HepG2 (cell line): ENCODE data around the gene ELN. TPM values are rescaled to one million over a fixed set of nuclear protein-coding genes. Genes with fewer than 3 reads are reported as not detected.

Experiments
- AHR ChIP-seq: IDR thresholded peaks from 2 replicates; pipeline ENCODE4 v1.6.1; 2018; ENCODE audit warnings: missing genetic modification reagents, missing compliant biosample characterization
- HBP1 ChIP-seq: IDR thresholded peaks from 2 replicates; pipeline ENCODE4 v1.6.1; 2016; ENCODE audit warnings: low read depth, control low read depth
- IKZF5 ChIP-seq: IDR thresholded peaks from 2 replicates; pipeline ENCODE4 v1.6.1; 2018; ENCODE audit warnings: missing genetic modification reagents, mild to moderate bottlenecking, missing compliant biosample characterization
- JDP2 ChIP-seq: sonication (generic); formaldehyde crosslinking; IDR thresholded peaks from 2 replicates; pipeline ENCODE4 v1.8.1; 2022; ENCODE audit warnings: missing genetic modification reagents, borderline replicate concordance
- MAZ ChIP-seq, 2 experiments: sonication (generic) in 1 of 2; formaldehyde crosslinking in 1 of 2; IDR thresholded peaks; 2 replicates each; pipeline versions ENCODE4 v1.5.0 to v1.6.1; 2012 to 2020; ENCODE audit warnings: low read depth in 2 of 2, mild to moderate bottlenecking in 2 of 2, borderline replicate concordance in 1 of 2, improper control_type of control experiment in 1 of 2, low read length in 1 of 2, missing genetic modification reagents in 1 of 2, moderate library complexity in 1 of 2
- NFYB ChIP-seq: sonication (generic); formaldehyde crosslinking; IDR thresholded peaks from 2 replicates; pipeline ENCODE4 v1.4.0; 2020; ENCODE audit warnings: missing genetic modification reagents
- REPIN1 ChIP-seq: sonication (generic); formaldehyde crosslinking; IDR thresholded peaks from 2 replicates; pipeline ENCODE4 v1.8.0; 2022; ENCODE audit warnings: missing genetic modification reagents, low read depth, mild to moderate bottlenecking, borderline replicate concordance
- SALL1 ChIP-seq: sonication (generic); formaldehyde crosslinking; IDR thresholded peaks from 2 replicates; pipeline ENCODE4 v1.8.0; 2022; ENCODE audit warnings: mild to moderate bottlenecking, missing genetic modification reagents
- TRIM24 ChIP-seq: sonication (generic); formaldehyde crosslinking; IDR thresholded peaks from 2 replicates; pipeline ENCODE4 v1.8.0; 2022; ENCODE audit warnings: mild to moderate bottlenecking, missing genetic modification reagents
- ZNF205 ChIP-seq: IDR thresholded peaks from 2 replicates; pipeline ENCODE4 v1.6.1; 2018; ENCODE audit warnings: missing biosample characterization, missing genetic modification reagents
- ZNF546 ChIP-seq: sonication (generic); formaldehyde crosslinking; conservative IDR thresholded peaks from 2 replicates; pipeline ENCODE4 v1.8.1; 2023; ENCODE audit warnings: mild to moderate bottlenecking, missing genetic modification reagents
- ZNF556 ChIP-seq: sonication (generic); formaldehyde crosslinking; IDR thresholded peaks from 2 replicates; pipeline ENCODE4 v1.4.0; 2020; ENCODE audit warnings: mild to moderate bottlenecking, missing genetic modification reagents, borderline replicate concordance
- ZNF747 ChIP-seq: sonication (generic); formaldehyde crosslinking; IDR thresholded peaks from 2 replicates; pipeline ENCODE4 v1.8.1; 2023; ENCODE audit warnings: missing genetic modification reagents, mild to moderate bottlenecking, borderline replicate concordance
- ZSCAN31 ChIP-seq: sonication (generic); formaldehyde crosslinking; IDR thresholded peaks from 2 replicates; pipeline ENCODE4 v1.5.0; 2020; ENCODE audit warnings: low read depth, mild to moderate bottlenecking, missing genetic modification reagents
- polyA plus RNA-seq, 8 experiments: library from polyadenylated mRNA; depleted of rRNA in 3 of 8; stranded (reverse) in 7 of 8; unstranded in 1 of 8; fragments of >200 nt; fragmentation: Illumina TruSeq in 4 of 8; extraction: Trizol in 4 of 8; gene quantifications; 2 replicates each; pipeline versions ENCODE4 v1.2.1 to v1.2.3, GENCODE V29; 2011 to 2016; ENCODE audit warnings: low read depth in 4 of 8, missing spikeins in 1 of 8, mixed read lengths in 1 of 8; ENCODE audit not compliant: insufficient read depth in 1 of 8
- total RNA-seq, 5 experiments: library from RNA; depleted of rRNA; stranded (reverse); fragments of >200 nt; fragmentation: Illumina TruSeq; extraction: Trizol; gene quantifications; 2 replicates each; pipeline ENCODE4 v1.2.3, GENCODE V29; 2016; ENCODE audit warnings: low read depth in 1 of 5
- TF ChIP-seq, protein P1 (sequence below): sonication (generic); formaldehyde crosslinking; IDR thresholded peaks from 2 replicates; pipeline ENCODE4 v1.4.0; 2020; ENCODE audit warnings: mild to moderate bottlenecking, missing genetic modification reagents
- TF ChIP-seq, protein P2 (sequence below): sonication (generic); formaldehyde crosslinking; IDR thresholded peaks from 2 replicates; pipeline ENCODE4 v1.5.1; 2020; ENCODE audit warnings: mild to moderate bottlenecking, moderate library complexity, missing genetic modification reagents
- TF ChIP-seq, protein P3 (sequence below): sonication (generic); formaldehyde crosslinking; IDR thresholded peaks from 2 replicates; pipeline ENCODE4 v1.9.0; 2021; ENCODE audit warnings: missing genetic modification reagents, mild to moderate bottlenecking, borderline replicate concordance

Gene ELN
- total and polyA plus RNA-seq, 2 of the 13 experiments (the other 11 are each of a cell fraction or from before 2014, with no cell fraction given): 0.15 to 0.37 TPM

DNA sequence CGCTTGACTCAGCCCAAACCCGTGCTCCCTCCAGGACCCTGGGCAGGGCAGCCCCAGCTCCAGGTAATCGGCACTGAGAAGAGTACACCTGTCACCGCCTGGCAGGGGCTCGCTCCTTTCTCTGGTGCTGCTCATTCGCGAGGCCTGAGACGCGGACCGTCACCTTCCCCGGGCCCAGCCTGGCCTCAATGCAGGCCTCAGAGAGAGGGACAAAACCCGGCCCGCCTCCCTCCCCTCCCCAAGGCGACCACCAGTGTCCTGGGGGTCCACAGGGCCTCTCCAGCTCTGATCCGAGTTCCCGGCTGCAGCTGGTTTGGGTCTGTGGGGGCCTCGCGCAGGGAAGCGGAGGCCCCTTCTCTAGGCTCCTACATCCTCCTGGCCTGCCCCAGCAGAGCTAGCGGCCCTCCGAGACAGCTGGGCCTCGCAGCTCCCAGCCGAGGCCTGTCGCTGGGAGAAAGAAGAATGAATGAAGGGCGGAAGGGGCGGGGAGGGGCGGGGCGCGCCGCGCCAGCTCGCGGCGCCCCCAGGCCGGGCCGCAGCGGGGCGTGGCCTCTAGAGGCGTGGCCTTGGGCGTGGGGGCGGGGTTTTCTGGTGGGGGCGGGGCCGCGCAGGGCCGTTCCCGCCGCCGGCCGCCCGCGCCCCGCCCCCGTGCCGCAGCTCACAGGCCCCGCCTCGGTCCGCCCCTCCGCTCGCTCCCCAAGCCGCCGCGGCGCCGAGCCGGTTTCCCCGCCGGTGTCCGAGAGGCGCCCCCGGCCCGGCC, 55.3 kb downstream of the ELN start, which contains the start of gene LIMK1 (continued):
- TF ChIP-seq IKZF5 (CRISPR knock-in tag) (no peak), AHR (CRISPR knock-in tag) (no peak), ZNF556 (CRISPR knock-in tag) (no peak), JDP2 (no peak), SALL1 (CRISPR knock-in tag) (0 out of 2 replicates have a peak, but pooled peaks have one; percentile 14), MAZ (IDR thresholded peaks at IDR 0.05; ENCODE audit: borderline replicate concordance, low read depth, low read length) (no peak), MAZ (CRISPR knock-in tag; IDR thresholded peaks at IDR 0.05; ENCODE audit: low read depth) (no peak), ZSCAN31 (CRISPR knock-in tag) (peak; percentile 50; the same call in 1 of the 2 replicates), ZNF205 (CRISPR knock-in tag) (no peak), HBP1 (CRISPR knock-in tag) (peak; percentile 96), ZNF747 (no peak), REPIN1 (CRISPR knock-in tag) (no peak), ZNF546 (CRISPR knock-in tag) (no peak), NFYB (no peak), TRIM24 (CRISPR knock-in tag) (no peak)
- TF ChIP-seq, protein P1, sequence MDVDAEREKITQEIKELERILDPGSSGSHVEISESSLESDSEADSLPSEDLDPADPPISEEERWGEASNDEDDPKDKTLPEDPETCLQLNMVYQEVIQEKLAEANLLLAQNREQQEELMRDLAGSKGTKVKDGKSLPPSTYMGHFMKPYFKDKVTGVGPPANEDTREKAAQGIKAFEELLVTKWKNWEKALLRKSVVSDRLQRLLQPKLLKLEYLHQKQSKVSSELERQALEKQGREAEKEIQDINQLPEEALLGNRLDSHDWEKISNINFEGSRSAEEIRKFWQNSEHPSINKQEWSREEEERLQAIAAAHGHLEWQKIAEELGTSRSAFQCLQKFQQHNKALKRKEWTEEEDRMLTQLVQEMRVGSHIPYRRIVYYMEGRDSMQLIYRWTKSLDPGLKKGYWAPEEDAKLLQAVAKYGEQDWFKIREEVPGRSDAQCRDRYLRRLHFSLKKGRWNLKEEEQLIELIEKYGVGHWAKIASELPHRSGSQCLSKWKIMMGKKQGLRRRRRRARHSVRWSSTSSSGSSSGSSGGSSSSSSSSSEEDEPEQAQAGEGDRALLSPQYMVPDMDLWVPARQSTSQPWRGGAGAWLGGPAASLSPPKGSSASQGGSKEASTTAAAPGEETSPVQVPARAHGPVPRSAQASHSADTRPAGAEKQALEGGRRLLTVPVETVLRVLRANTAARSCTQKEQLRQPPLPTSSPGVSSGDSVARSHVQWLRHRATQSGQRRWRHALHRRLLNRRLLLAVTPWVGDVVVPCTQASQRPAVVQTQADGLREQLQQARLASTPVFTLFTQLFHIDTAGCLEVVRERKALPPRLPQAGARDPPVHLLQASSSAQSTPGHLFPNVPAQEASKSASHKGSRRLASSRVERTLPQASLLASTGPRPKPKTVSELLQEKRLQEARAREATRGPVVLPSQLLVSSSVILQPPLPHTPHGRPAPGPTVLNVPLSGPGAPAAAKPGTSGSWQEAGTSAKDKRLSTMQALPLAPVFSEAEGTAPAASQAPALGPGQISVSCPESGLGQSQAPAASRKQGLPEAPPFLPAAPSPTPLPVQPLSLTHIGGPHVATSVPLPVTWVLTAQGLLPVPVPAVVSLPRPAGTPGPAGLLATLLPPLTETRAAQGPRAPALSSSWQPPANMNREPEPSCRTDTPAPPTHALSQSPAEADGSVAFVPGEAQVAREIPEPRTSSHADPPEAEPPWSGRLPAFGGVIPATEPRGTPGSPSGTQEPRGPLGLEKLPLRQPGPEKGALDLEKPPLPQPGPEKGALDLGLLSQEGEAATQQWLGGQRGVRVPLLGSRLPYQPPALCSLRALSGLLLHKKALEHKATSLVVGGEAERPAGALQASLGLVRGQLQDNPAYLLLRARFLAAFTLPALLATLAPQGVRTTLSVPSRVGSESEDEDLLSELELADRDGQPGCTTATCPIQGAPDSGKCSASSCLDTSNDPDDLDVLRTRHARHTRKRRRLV: no peak
- TF ChIP-seq, protein P2, sequence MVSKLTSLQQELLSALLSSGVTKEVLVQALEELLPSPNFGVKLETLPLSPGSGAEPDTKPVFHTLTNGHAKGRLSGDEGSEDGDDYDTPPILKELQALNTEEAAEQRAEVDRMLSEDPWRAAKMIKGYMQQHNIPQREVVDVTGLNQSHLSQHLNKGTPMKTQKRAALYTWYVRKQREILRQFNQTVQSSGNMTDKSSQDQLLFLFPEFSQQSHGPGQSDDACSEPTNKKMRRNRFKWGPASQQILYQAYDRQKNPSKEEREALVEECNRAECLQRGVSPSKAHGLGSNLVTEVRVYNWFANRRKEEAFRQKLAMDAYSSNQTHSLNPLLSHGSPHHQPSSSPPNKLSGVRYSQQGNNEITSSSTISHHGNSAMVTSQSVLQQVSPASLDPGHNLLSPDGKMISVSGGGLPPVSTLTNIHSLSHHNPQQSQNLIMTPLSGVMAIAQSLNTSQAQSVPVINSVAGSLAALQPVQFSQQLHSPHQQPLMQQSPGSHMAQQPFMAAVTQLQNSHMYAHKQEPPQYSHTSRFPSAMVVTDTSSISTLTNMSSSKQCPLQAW: no peak
- TF ChIP-seq, protein P3, sequence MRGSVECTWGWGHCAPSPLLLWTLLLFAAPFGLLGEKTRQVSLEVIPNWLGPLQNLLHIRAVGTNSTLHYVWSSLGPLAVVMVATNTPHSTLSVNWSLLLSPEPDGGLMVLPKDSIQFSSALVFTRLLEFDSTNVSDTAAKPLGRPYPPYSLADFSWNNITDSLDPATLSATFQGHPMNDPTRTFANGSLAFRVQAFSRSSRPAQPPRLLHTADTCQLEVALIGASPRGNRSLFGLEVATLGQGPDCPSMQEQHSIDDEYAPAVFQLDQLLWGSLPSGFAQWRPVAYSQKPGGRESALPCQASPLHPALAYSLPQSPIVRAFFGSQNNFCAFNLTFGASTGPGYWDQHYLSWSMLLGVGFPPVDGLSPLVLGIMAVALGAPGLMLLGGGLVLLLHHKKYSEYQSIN (CRISPR knock-in tag): no peak
